NCI-H187 (cell line): ENCODE data around the gene SCD5.

Experiments used
- DNase-seq, 2 experiments: peaks; one replicate each; lab custom pipeline; 2025; lab: John Stamatoyannopoulos, UW

Gene SCD5

GRCh38 chr4:82630079-82630478 is 168.5 kb downstream of the SCD5 start:
- no peak for DNase-seq

- DNase-seq = no peak
Measured at GRCh38 chr4:82629238-82630000, 169.2 kb downstream of the SCD5 start.

GRCh38 chr4:82626251-82626868 is 172.2 kb downstream of the SCD5 start:
- no peak for DNase-seq

GRCh38 chr4:82624819-82625218 is 173.8 kb downstream of the SCD5 start:
- no peak for DNase-seq

- no peak for DNase-seq
Measured at GRCh38 chr4:82623121-82623683, 175.4 kb downstream of the SCD5 start.

- DNase-seq = no peak
Measured at GRCh38 chr4:82621251-82621650, 177.3 kb downstream of the SCD5 start.

GRCh38 chr4:82620126-82620735 is 178.4 kb downstream of the SCD5 start:
- DNase-seq = no peak

- no peak for DNase-seq
Measured at GRCh38 chr4:82618103-82618720, 180.4 kb downstream of the SCD5 start.

GRCh38 chr4:82614838-82615449 is 183.7 kb downstream of the SCD5 start:
- DNase-seq = no peak

- no peak for DNase-seq
Measured at GRCh38 chr4:82613121-82613520, 185.5 kb downstream of the SCD5 start.

GRCh38 chr4:82611982-82612381 is 186.6 kb downstream of the SCD5 start:
- no peak for DNase-seq

GRCh38 chr4:82611527-82611926 is 187.1 kb downstream of the SCD5 start:
- no peak for DNase-seq

GRCh38 chr4:82610041-82610440 is 188.6 kb downstream of the SCD5 start:
- DNase-seq = no peak

GRCh38 chr4:82606622-82607021 is 192.0 kb downstream of the SCD5 start:
- DNase-seq = no peak

GRCh38 chr4:82604522-82604921 is 194.1 kb downstream of the SCD5 start:
- no peak for DNase-seq

- DNase-seq = no peak
Measured at GRCh38 chr4:82601242-82602015, 197.2 kb downstream of the SCD5 start.

- no peak for DNase-seq
Measured at GRCh38 chr4:82599336-82599735, 199.3 kb downstream of the SCD5 start.

GRCh38 chr4:82594456-82594855 is 204.1 kb downstream of the SCD5 start:
- no peak for DNase-seq

- DNase-seq = no peak
Measured at GRCh38 chr4:82593411-82593810, 205.2 kb downstream of the SCD5 start.

GRCh38 chr4:82592639-82593038 is 206.0 kb downstream of the SCD5 start:
- DNase-seq = no peak

GRCh38 chr4:82591592-82591991 is 207.0 kb downstream of the SCD5 start:
- DNase-seq = no peak
